MG63 (cell line): ENCODE data around the gene LRRC56. TPM values are rescaled to one million over a fixed set of nuclear protein-coding genes. Genes with fewer than 3 reads are reported as not detected.
"Not testable (repeated sequence)": the region's sequence is repeated elsewhere in the genome, so short reads cannot be mapped to it uniquely, and the experiment has no call there.

ENCODE experiments used
- DNase-seq: peaks from one replicate; pipeline ENCODE4 v3.0.0-alpha.2; 2020
- H3K27me3 ChIP-seq: fragments of 250-450 bp; sonication (Bioruptor Pico); 2 replicates; pipeline ENCODE4 v1.5.1; 2020; ENCODE audit warnings: mild to moderate bottlenecking, moderate library complexity
- H3K36me3 ChIP-seq: fragments of 250-450 bp; sonication (Bioruptor Pico); 2 replicates; pipeline ENCODE4 v1.5.1; 2020; ENCODE audit warnings: mild to moderate bottlenecking, moderate library complexity
- H3K4me3 ChIP-seq: fragments of 250-450 bp; sonication (Bioruptor Pico); 2 replicates; pipeline ENCODE4 v1.5.1; 2020; ENCODE audit warnings: mild to moderate bottlenecking, moderate library complexity
- H3K9me3 ChIP-seq: fragments of 250-450 bp; sonication (Bioruptor Pico); 2 replicates; pipeline ENCODE4 v1.5.1; 2020; ENCODE audit warnings: mild to moderate bottlenecking, moderate library complexity
- total RNA-seq: library from RNA; depleted of rRNA; stranded (reverse); fragments of >200 nt; shearing (Covaris generic); gene quantifications from 2 replicates; pipeline ENCODE4 v1.2.3, GENCODE V29; 2014; ENCODE audit warnings: low replicate concordance

LRRC56 gene
- total RNA-seq, 1 experiment from 2014 or later = 0.63 TPM

- no peak for DNase-seq
- Histone ChIP-seq H3K9me3 (peaks cover 2% of the 10 kb centered on the region; the same call in 1 of the 2 replicates), H3K4me3 (no peak overlapping the region), H3K36me3 (peaks cover 15% of the 10 kb centered on the region), H3K27me3 (no peaks in the 10 kb centered on the region)
These were observed 35.9 kb downstream of the LRRC56 start for GRCh38 chr11:573146-573759.

GRCh38 chr11:574031-574570, 36.8 kb downstream of the LRRC56 start:
- not testable (repeated sequence) for H3K27me3 ChIP-seq, DNase-seq, H3K9me3 ChIP-seq, H3K4me3 ChIP-seq
- peaks cover 21% of the 10 kb centered on the region for H3K36me3 ChIP-seq

- Histone ChIP-seq H3K4me3 (peak overlapping the region; percentile 80), H3K27me3 (no peaks in the 10 kb centered on the region), H3K9me3 (peaks cover 2% of the 10 kb centered on the region; the same call in 1 of the 2 replicates), H3K36me3 (peaks cover 27% of the 10 kb centered on the region)
- no peak for DNase-seq
These were observed 37.4 kb downstream of the LRRC56 start for GRCh38 chr11:574632-575312.

- peaks cover 2% of the 10 kb centered on the region; the same call in 1 of the 2 replicates for H3K9me3 ChIP-seq
- H3K27me3 ChIP-seq = no peaks in the 10 kb centered on the region
- H3K36me3 ChIP-seq = peaks cover 34% of the 10 kb centered on the region
- H3K4me3 ChIP-seq = peak overlapping the region; percentile 80
- peak; percentile 56 for DNase-seq
These were observed 38.1 kb downstream of the LRRC56 start for GRCh38 chr11:575313-575995.

- peaks cover 2% of the 10 kb centered on the region; the same call in 1 of the 2 replicates for H3K9me3 ChIP-seq
- DNase-seq = peak; percentile 96
- peaks cover 38% of the 10 kb centered on the region for H3K36me3 ChIP-seq
These were observed 38.9 kb downstream of the LRRC56 start, which contains the start of gene PHRF1 for GRCh38 chr11:575996-576768. Gene PHRF1 (plus strand): TSS chr11:576470. CDS start chr11:581513, 5,043 bp downstream.

GRCh38 chr11:576811-577610, 39.7 kb downstream of the LRRC56 start:
- H3K27me3 ChIP-seq = no peaks in the 10 kb centered on the region
- DNase-seq = no peak
- H3K4me3 ChIP-seq = peak overlapping the region; percentile 100
- peaks cover 2% of the 10 kb centered on the region; the same call in 1 of the 2 replicates for H3K9me3 ChIP-seq
- peaks cover 46% of the 10 kb centered on the region for H3K36me3 ChIP-seq

More at GRCh38 chr11:575996-576768, 38.9 kb downstream of the LRRC56 start, which contains the start of gene PHRF1:
- Histone ChIP-seq H3K4me3 (peak within 1 kb of the TSS; percentile 100), H3K27me3 (no peaks in the 10 kb centered on the region)

GRCh38 chr11:577611-577894, 40.2 kb downstream of the LRRC56 start:
- Histone ChIP-seq H3K4me3 (peak overlapping the region; percentile 100), H3K9me3 (peaks cover 2% of the 10 kb centered on the region; the same call in 1 of the 2 replicates), H3K36me3 (peaks cover 52% of the 10 kb centered on the region), H3K27me3 (no peaks in the 10 kb centered on the region)
- DNase-seq = no peak

GRCh38 chr11:578276-579035, 41.1 kb downstream of the LRRC56 start:
- peak overlapping the region; percentile 100 for H3K4me3 ChIP-seq
- DNase-seq = no peak
- peaks cover 61% of the 10 kb centered on the region for H3K36me3 ChIP-seq
- peaks cover 2% of the 10 kb centered on the region; the same call in 1 of the 2 replicates for H3K9me3 ChIP-seq
- H3K27me3 ChIP-seq = no peaks in the 10 kb centered on the region

- no peak for DNase-seq
- Histone ChIP-seq H3K27me3 (no peaks in the 10 kb centered on the region), H3K9me3 (peaks cover 2% of the 10 kb centered on the region; the same call in 1 of the 2 replicates), H3K36me3 (peaks cover 72% of the 10 kb centered on the region), H3K4me3 (no peak overlapping the region)
These were observed 42.7 kb downstream of the LRRC56 start for GRCh38 chr11:579830-580601.

- Histone ChIP-seq H3K4me3 (no peak overlapping the region), H3K27me3 (no peaks in the 10 kb centered on the region), H3K36me3 (peaks cover 79% of the 10 kb centered on the region), H3K9me3 (no peaks in the 10 kb centered on the region)
- DNase-seq = no peak
These were observed 44.0 kb downstream of the LRRC56 start for GRCh38 chr11:581342-581741.

GRCh38 chr11:581752-582151, 44.4 kb downstream of the LRRC56 start:
- peaks cover 83% of the 10 kb centered on the region for H3K36me3 ChIP-seq
- H3K4me3 ChIP-seq = no peak overlapping the region

GRCh38 chr11:584287-584686, 47.0 kb downstream of the LRRC56 start:
- no peaks in the 10 kb centered on the region for H3K27me3 ChIP-seq
- H3K9me3 ChIP-seq = no peaks in the 10 kb centered on the region
- peaks cover 86% of the 10 kb centered on the region for H3K36me3 ChIP-seq
- no peak overlapping the region for H3K4me3 ChIP-seq
- DNase-seq = no peak

More at GRCh38 chr11:581752-582151, 44.4 kb downstream of the LRRC56 start:
- no peak for DNase-seq
- Histone ChIP-seq H3K9me3 (no peaks in the 10 kb centered on the region), H3K27me3 (no peaks in the 10 kb centered on the region)

GRCh38 chr11:586376-587316, 49.3 kb downstream of the LRRC56 start:
- DNase-seq = no peak
- H3K27me3 ChIP-seq = no peaks in the 10 kb centered on the region
- H3K36me3 ChIP-seq = peaks cover 86% of the 10 kb centered on the region
- H3K9me3 ChIP-seq = no peaks in the 10 kb centered on the region
- H3K4me3 ChIP-seq = no peak overlapping the region
